ENCODE results near the gene CDK8. TPM values are rescaled to one million over a fixed set of nuclear protein-coding genes. Genes with fewer than 3 reads are reported as not detected.

The CDK8 gene
- total RNA-seq, 1 experiment from 2014 or later: 22.2 TPM

DNA sequence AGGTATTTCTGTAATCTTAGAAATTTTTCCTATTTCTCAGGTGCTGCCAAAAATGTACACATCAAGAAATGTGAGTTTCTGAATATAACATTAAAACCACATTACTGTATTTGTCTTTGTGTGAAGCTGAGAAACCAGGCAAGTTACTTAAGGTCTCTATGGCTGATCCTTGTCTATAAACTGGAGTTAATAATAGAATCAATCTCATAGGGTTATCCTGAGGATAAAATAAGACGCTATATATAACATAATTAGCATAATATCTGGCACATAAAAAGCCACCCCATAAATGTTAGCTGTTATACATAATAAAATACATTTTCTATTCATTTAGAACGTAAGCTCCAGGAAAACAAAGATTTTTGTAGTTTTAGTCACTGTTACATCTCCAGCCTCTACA, 37.9 kb upstream of the CDK8 start:
- no TSS peak for BruUV-seq (replicated peaks)
- no peak for DNase-seq (ENCODE audit: unreplicated experiment)
- H3K4me3 Mint-ChIP-seq (ENCODE audit: unreplicated experiment): no peak overlapping the region
- ChIA-PET CTCF (interaction anchor here (0.9 kb wide), 2 partner anchors 31 to 482 kb away, joined by 3 to 6 read pairs; no protein-coding TSS in a partner anchor), POLR2A (interaction anchor here (1.1 kb wide), 1 partner anchor 25 kb away, joined by 4 read pairs; no protein-coding TSS in a partner anchor)
- no peaks in the 10 kb centered on the region for H3K27me3 Mint-ChIP-seq (ENCODE audit: insufficient read depth, unreplicated experiment)
- no peak overlapping the region for H3K27ac Mint-ChIP-seq (ENCODE audit: low read depth, unreplicated experiment)
- TF ChIP-seq, protein P1, sequence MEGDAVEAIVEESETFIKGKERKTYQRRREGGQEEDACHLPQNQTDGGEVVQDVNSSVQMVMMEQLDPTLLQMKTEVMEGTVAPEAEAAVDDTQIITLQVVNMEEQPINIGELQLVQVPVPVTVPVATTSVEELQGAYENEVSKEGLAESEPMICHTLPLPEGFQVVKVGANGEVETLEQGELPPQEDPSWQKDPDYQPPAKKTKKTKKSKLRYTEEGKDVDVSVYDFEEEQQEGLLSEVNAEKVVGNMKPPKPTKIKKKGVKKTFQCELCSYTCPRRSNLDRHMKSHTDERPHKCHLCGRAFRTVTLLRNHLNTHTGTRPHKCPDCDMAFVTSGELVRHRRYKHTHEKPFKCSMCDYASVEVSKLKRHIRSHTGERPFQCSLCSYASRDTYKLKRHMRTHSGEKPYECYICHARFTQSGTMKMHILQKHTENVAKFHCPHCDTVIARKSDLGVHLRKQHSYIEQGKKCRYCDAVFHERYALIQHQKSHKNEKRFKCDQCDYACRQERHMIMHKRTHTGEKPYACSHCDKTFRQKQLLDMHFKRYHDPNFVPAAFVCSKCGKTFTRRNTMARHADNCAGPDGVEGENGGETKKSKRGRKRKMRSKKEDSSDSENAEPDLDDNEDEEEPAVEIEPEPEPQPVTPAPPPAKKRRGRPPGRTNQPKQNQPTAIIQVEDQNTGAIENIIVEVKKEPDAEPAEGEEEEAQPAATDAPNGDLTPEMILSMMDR (IDR thresholded peaks at IDR 0.05; ENCODE audit: unreplicated experiment): no peak
- H3K4me1 Mint-ChIP-seq (ENCODE audit: insufficient read depth, unreplicated experiment): peaks cover 10% of the 10 kb centered on the region
- intact Hi-C loops (cut with micrococcal nuclease): no loop called here
- H3K9me3 Mint-ChIP-seq (ENCODE audit: unreplicated experiment): no peaks in the 10 kb centered on the region
- H3K36me3 Mint-ChIP-seq (ENCODE audit: insufficient read depth, unreplicated experiment): peaks cover 80% of the 10 kb centered on the region

DNA sequence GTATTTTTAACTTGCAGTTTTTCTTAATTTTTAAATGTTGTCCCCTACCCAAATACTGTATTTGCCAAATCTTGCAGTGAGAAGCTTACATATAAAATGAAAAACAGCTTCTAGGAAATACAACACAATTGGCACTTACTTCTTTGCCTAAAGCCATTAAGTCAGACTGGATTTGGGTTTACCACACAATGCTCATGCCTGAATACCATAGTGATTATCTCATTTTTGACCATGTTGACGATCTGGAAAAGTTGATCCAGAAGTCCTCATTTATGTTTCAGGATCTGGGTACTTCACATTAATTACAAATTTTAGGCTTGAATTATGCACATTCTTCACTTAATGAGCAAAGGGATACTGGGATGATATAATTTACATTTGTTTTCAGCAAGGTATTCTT, 34.2 kb upstream of the CDK8 start:
- no peaks in the 10 kb centered on the region for H3K27me3 Mint-ChIP-seq (ENCODE audit: insufficient read depth, unreplicated experiment)
- peak overlapping the region; percentile 99 for H3K4me3 Mint-ChIP-seq (ENCODE audit: unreplicated experiment)
- H3K36me3 Mint-ChIP-seq (ENCODE audit: insufficient read depth, unreplicated experiment): peaks cover 62% of the 10 kb centered on the region
- intact Hi-C loops (cut with micrococcal nuclease): no loop called here
- H3K27ac Mint-ChIP-seq (ENCODE audit: low read depth, unreplicated experiment): no peak overlapping the region
- ChIA-PET POLR2A (interaction anchor here (0.5 to 3.6 kb wide), 6 partner anchors 9 to 788 kb away, joined by 3 to 48 read pairs (median 10); partner anchors contain the start of gene CDK8), CTCF (interaction anchor here (0.9 to 1.7 kb wide), 3 partner anchors 26 to 37 kb away, joined by 4 to 6 read pairs (median 4); no protein-coding TSS in a partner anchor)
- TF ChIP-seq, protein P1 (IDR thresholded peaks at IDR 0.05; ENCODE audit: unreplicated experiment): no peak
- peak; percentile 1 for DNase-seq (ENCODE audit: unreplicated experiment)
- no peaks in the 10 kb centered on the region for H3K9me3 Mint-ChIP-seq (ENCODE audit: unreplicated experiment)
- H3K4me1 Mint-ChIP-seq (ENCODE audit: insufficient read depth, unreplicated experiment): peaks cover 20% of the 10 kb centered on the region
- no TSS peak for BruUV-seq (replicated peaks)

DNA sequence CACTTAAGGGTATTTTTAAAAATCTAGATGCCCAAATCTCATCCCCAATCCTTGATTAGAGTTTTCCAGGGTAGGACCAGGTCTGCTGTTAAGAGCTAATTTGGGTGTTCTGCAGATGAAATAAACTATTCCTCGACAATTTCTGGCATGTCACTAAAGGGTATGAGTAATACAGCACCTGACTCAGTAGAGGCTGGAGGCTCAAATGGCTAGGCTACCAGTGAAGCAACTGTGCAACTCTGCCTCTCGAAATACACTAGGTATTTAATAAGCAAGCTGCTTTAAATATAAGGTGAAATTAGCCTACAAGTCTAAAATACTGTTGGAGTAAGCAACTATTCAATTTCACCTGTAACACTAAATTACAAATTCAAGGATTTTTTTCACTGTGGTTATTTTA, 33.4 kb upstream of the CDK8 start:
- Mint-ChIP-seq H3K36me3 (ENCODE audit: insufficient read depth, unreplicated experiment) (peaks cover 54% of the 10 kb centered on the region), H3K4me1 (ENCODE audit: insufficient read depth, unreplicated experiment) (peaks cover 20% of the 10 kb centered on the region), H3K4me3 (ENCODE audit: unreplicated experiment) (peak overlapping the region; percentile 99), H3K27ac (ENCODE audit: low read depth, unreplicated experiment) (no peak overlapping the region), H3K27me3 (ENCODE audit: insufficient read depth, unreplicated experiment) (no peaks in the 10 kb centered on the region), H3K9me3 (ENCODE audit: unreplicated experiment) (no peaks in the 10 kb centered on the region)
- TF ChIP-seq, protein P1 (IDR thresholded peaks at IDR 0.05; ENCODE audit: unreplicated experiment): no peak
- BruUV-seq (replicated peaks): no TSS peak
- intact Hi-C loops (cut with micrococcal nuclease): no loop called here
- DNase-seq (ENCODE audit: unreplicated experiment): peak; percentile 64
- CTCF ChIA-PET: interaction anchor here (1.1 to 1.7 kb wide), 3 partner anchors 9 to 36 kb away, joined by 4 to 6 read pairs (median 4); no protein-coding TSS in a partner anchor
- POLR2A ChIA-PET: interaction anchor here (0.6 to 3.7 kb wide), 14 partner anchors 9 to 337 kb away, joined by 3 to 48 read pairs (median 4); partner anchors contain the start of genes CDK8 and WASF3

DNA sequence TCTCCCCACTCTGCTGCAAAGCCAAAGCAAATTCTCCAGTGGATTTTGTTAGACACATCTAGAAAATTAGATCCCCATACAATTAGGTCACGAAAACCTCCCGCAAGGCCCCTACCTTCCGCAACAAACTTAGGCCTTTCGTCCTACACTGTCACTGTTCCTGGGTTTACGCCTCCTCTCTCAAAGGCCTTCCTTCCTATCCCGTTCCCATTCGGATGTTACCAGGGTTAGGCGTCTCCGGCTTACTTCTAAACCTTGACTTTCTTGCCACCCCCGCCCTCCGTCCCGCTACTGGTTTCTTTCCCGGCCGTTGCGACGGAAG, 32.6 kb upstream of the CDK8 start:
- Mint-ChIP-seq H3K9me3 (ENCODE audit: unreplicated experiment) (no peaks in the 10 kb centered on the region), H3K4me3 (ENCODE audit: unreplicated experiment) (peak overlapping the region; percentile 99), H3K4me1 (ENCODE audit: insufficient read depth, unreplicated experiment) (peaks cover 20% of the 10 kb centered on the region), H3K27ac (ENCODE audit: low read depth, unreplicated experiment) (peak overlapping the region; percentile 99), H3K27me3 (ENCODE audit: insufficient read depth, unreplicated experiment) (no peaks in the 10 kb centered on the region), H3K36me3 (ENCODE audit: insufficient read depth, unreplicated experiment) (peaks cover 46% of the 10 kb centered on the region)
- intact Hi-C loops (cut with micrococcal nuclease): loop anchor here (1.0 kb wide), 1 partner anchor 33 kb away; the partner anchor contains the start of gene CDK8
- CTCF ChIA-PET: interaction anchor here (0.6 to 1.7 kb wide), 5 partner anchors 10 to 477 kb away, joined by 3 to 4 read pairs (median 4); no protein-coding TSS in a partner anchor
- TSS peak; percentile 45 for BruUV-seq (replicated peaks)
- TF ChIP-seq, protein P1 (IDR thresholded peaks at IDR 0.05; ENCODE audit: unreplicated experiment): no peak
- POLR2A ChIA-PET: interaction anchor here (0.7 to 3.7 kb wide), 17 partner anchors 8 to 336 kb away, joined by 3 to 48 read pairs (median 4); partner anchors contain the start of genes CDK8 and WASF3
- no peak for DNase-seq (ENCODE audit: unreplicated experiment)

Measured in MCF 10A (cell line).